Measurements from ENCODE around the gene MECR.
A peak's percentile ranks its signal among the peaks of the same experiment; 100 is the strongest.

The MECR gene

GRCh38 chr1:29197590-29197924, 33.2 kb downstream of the MECR start:
- DNase-seq: peak; percentile 51
- Histone ChIP-seq H3K27ac (no peak overlapping the region), H3K4me3 (ENCODE audit: low read depth, low read length) (no peak overlapping the region), H3K9me3 (ENCODE audit: severe bottlenecking) (no peaks in the 10 kb centered on the region), H3K36me3 (peaks cover 54% of the 10 kb centered on the region), H3K27me3 (ENCODE audit: insufficient read depth, low read depth, severe bottlenecking) (no peaks in the 10 kb centered on the region)
- peak; percentile 76 for TF ChIP-seq CTCF (IDR thresholded peaks at IDR 0.05; ENCODE audit: low read depth, low read length)

- TF ChIP-seq CTCF (IDR thresholded peaks at IDR 0.05; ENCODE audit: low read depth, low read length): no peak
- Histone ChIP-seq H3K9me3 (ENCODE audit: severe bottlenecking) (no peaks in the 10 kb centered on the region), H3K4me3 (ENCODE audit: low read depth, low read length) (no peak overlapping the region), H3K27ac (no peak overlapping the region), H3K27me3 (ENCODE audit: insufficient read depth, low read depth, severe bottlenecking) (no peaks in the 10 kb centered on the region), H3K36me3 (peaks cover 48% of the 10 kb centered on the region)
- DNase-seq: no peak
Observed at GRCh38 chr1:29196863-29197589, 33.7 kb downstream of the MECR start.

- peaks cover 39% of the 10 kb centered on the region for H3K36me3 ChIP-seq
- no peak for DNase-seq
Observed at GRCh38 chr1:29195881-29196291, 34.8 kb downstream of the MECR start.

GRCh38 chr1:29193879-29194455, 36.8 kb downstream of the MECR start:
- no peak for TF ChIP-seq CTCF (IDR thresholded peaks at IDR 0.05; ENCODE audit: low read depth, low read length)
- Histone ChIP-seq H3K27me3 (ENCODE audit: insufficient read depth, low read depth, severe bottlenecking) (no peaks in the 10 kb centered on the region), H3K36me3 (peaks cover 22% of the 10 kb centered on the region), H3K27ac (no peak overlapping the region), H3K4me3 (ENCODE audit: low read depth, low read length) (no peak overlapping the region), H3K9me3 (ENCODE audit: severe bottlenecking) (no peaks in the 10 kb centered on the region)
- no peak for DNase-seq

More at GRCh38 chr1:29195881-29196291, 34.8 kb downstream of the MECR start:
- no peak overlapping the region for H3K4me3 ChIP-seq (ENCODE audit: low read depth, low read length)
- no peaks in the 10 kb centered on the region for H3K9me3 ChIP-seq (ENCODE audit: severe bottlenecking)
- no peak for TF ChIP-seq CTCF (IDR thresholded peaks at IDR 0.05; ENCODE audit: low read depth, low read length)
- H3K27ac ChIP-seq: no peak overlapping the region
- no peaks in the 10 kb centered on the region for H3K27me3 ChIP-seq (ENCODE audit: insufficient read depth, low read depth, severe bottlenecking)

- no peak for DNase-seq
- Histone ChIP-seq H3K27me3 (ENCODE audit: insufficient read depth, low read depth, severe bottlenecking) (no peaks in the 10 kb centered on the region), H3K4me3 (ENCODE audit: low read depth, low read length) (no peak overlapping the region), H3K27ac (no peak overlapping the region), H3K36me3 (peaks cover 8% of the 10 kb centered on the region), H3K9me3 (ENCODE audit: severe bottlenecking) (no peaks in the 10 kb centered on the region)
- TF ChIP-seq CTCF (IDR thresholded peaks at IDR 0.05; ENCODE audit: low read depth, low read length): no peak
Observed at GRCh38 chr1:29190718-29191117, 40.0 kb downstream of the MECR start.

All from WERI-Rb-1 (cell line).